Testis (tissue), 3 donors: ENCODE measurements around the gene CACNB2. TPM values are rescaled to one million over a fixed set of nuclear protein-coding genes. Genes with fewer than 3 reads are reported as not detected.

Experiments
- DNase-seq: peaks from one replicate; pipeline ENCODE4 v3.0.0-alpha.2; 2019
- H3K27ac ChIP-seq, 2 donors: fragments of 200-600 bp; sonication (generic); one replicate each; pipeline ENCODE4 v1.5.1; 2019
- H3K27me3 ChIP-seq: fragments of 200-600 bp; sonication (generic); one replicate; pipeline ENCODE4 v1.5.1; 2019
- H3K36me3 ChIP-seq: fragments of 200-600 bp; sonication (generic); one replicate; pipeline ENCODE4 v1.5.1; 2017; ENCODE audit warnings: low read depth; ENCODE audit errors: missing control alignments
- H3K4me1 ChIP-seq: fragments of 200-600 bp; sonication (generic); one replicate; pipeline ENCODE4 v1.5.1; 2019
- H3K4me3 ChIP-seq, 2 donors: fragments of 200-600 bp; sonication (generic); one replicate each; pipeline ENCODE4 v1.5.1; 2017 to 2019
- H3K9me3 ChIP-seq: fragments of 200-600 bp; sonication (generic); one replicate; pipeline ENCODE4 v1.5.1; 2017
- POLR2A ChIP-seq: fragments of 450-650 bp; IDR thresholded peaks from one replicate; pipeline ENCODE4 v1.6.1; 2017; ENCODE audit warnings: antibody characterized with exemption, mild to moderate bottlenecking, moderate library complexity
- WGBS, 2 donors: methylation state at CpG; one replicate each; pipeline ENCODE4 v1.1.5; 2018; 5-methylcytosine and 5-hydroxymethylcytosine counted together
- intact Hi-C: fragments of 100-400 bp; cut with DNase I; formaldehyde crosslinking; loops from one replicate; pipeline ENCODE4 v1.15.1; 2023; ENCODE audit warnings: low total_unique reads
- polyA plus RNA-seq: library from polyadenylated mRNA; stranded (reverse); fragments of 350-450 nt; fragmentation: Illumina TruSeq; extraction: RNeasy Lipid Tissue Mini Kit (QIAGEN cat#74804); gene quantifications from one replicate; pipeline ENCODE4 v1.2.3, GENCODE V29; 2014; ENCODE audit warnings: low read depth, low replicate concordance; ENCODE audit not compliant: insufficient read depth
- total RNA-seq, 2 donors: library from RNA; depleted of rRNA; stranded (reverse); fragments of >200 nt; gene quantifications; one replicate each; pipeline ENCODE4 v1.2.3, GENCODE V29; 2016
- TF ChIP-seq, protein P1 (sequence below), 3 experiments: fragments of 450-650 bp in 2 of 3; fragments of 200-600 bp in 1 of 3; sonication (generic) in 1 of 3; IDR thresholded peaks; one replicate each; pipeline ENCODE4 v1.5.1; 2016 to 2019; ENCODE audit warnings: antibody characterized with exemption in 3 of 3, mild to moderate bottlenecking in 2 of 3, moderate library complexity in 1 of 3

Gene CACNB2
- total and polyA plus RNA-seq, 3 donors from 2014 or later, result 1.3 to 4.8 (median 1.4) TPM

DNA sequence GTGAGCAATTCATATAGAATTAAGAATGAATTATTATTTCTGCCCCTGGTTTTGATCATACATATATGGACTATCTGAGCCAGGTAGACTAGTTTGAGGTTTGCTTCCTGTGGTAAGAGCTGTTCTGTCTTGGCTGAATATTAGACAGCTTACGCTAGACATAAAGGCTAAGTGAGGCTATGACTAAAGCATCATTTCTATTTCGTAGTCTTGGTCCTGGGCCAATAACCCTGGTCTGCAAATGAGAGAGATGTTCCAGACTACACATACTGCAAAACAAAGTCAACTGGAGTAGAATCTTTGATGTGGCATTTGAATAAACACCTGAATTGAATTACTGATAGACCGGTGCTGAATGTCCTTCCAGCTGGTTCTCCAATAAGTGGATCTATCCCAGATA, 40.8 kb upstream of the CACNB2 start:
- intact Hi-C loops, result no loop called here
- no peaks in the 10 kb centered on the region for H3K4me1 ChIP-seq
- DNase-seq, result no peak
- H3K4me3 ChIP-seq, result no peak overlapping the region
- no peaks in the 10 kb centered on the region for H3K27me3 ChIP-seq
- H3K27ac ChIP-seq, result no peak overlapping the region
- 89 to 93% methylated on average over 3 of the region's 3 CpGs for WGBS, 2 donors
- no peaks in the 10 kb centered on the region for H3K36me3 ChIP-seq
- TF ChIP-seq POLR2A, result no peak
- TF ChIP-seq, protein P1, sequence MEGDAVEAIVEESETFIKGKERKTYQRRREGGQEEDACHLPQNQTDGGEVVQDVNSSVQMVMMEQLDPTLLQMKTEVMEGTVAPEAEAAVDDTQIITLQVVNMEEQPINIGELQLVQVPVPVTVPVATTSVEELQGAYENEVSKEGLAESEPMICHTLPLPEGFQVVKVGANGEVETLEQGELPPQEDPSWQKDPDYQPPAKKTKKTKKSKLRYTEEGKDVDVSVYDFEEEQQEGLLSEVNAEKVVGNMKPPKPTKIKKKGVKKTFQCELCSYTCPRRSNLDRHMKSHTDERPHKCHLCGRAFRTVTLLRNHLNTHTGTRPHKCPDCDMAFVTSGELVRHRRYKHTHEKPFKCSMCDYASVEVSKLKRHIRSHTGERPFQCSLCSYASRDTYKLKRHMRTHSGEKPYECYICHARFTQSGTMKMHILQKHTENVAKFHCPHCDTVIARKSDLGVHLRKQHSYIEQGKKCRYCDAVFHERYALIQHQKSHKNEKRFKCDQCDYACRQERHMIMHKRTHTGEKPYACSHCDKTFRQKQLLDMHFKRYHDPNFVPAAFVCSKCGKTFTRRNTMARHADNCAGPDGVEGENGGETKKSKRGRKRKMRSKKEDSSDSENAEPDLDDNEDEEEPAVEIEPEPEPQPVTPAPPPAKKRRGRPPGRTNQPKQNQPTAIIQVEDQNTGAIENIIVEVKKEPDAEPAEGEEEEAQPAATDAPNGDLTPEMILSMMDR (IDR thresholded peaks at IDR 0.05), result no peak
- H3K9me3 ChIP-seq, result no peaks in the 10 kb centered on the region

DNA sequence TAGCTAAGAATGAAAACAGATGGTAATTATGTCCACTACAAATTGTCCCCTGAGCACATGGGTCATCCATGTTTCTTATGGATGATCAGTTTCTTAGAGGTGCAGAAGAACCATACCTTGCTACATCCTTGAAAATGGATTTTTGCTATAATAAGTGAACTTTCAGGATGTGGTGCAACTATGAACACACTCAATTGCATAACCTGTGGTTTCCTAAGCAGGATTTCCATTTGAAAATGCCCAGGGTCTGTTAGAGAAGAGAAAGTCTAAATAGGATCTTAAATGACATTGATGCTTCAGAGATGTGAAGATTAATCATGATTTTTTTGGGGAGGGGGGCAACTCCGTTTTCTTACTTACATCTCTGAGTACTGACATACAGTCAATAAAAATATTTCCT, 39.6 kb upstream of the CACNB2 start:
- TF ChIP-seq POLR2A, result no peak
- TF ChIP-seq, protein P1 (IDR thresholded peaks at IDR 0.05), result no peak
- H3K36me3 ChIP-seq, result no peaks in the 10 kb centered on the region
- no peaks in the 10 kb centered on the region for H3K9me3 ChIP-seq
- intact Hi-C loops, result no loop called here
- no peaks in the 10 kb centered on the region for H3K4me1 ChIP-seq
- no peaks in the 10 kb centered on the region for H3K27me3 ChIP-seq
- DNase-seq, result no peak
- no peak overlapping the region for H3K4me3 ChIP-seq
- 89 to 100% methylated on average over 1 of the region's 1 CpG for WGBS, 2 donors
- no peak overlapping the region for H3K27ac ChIP-seq

DNA sequence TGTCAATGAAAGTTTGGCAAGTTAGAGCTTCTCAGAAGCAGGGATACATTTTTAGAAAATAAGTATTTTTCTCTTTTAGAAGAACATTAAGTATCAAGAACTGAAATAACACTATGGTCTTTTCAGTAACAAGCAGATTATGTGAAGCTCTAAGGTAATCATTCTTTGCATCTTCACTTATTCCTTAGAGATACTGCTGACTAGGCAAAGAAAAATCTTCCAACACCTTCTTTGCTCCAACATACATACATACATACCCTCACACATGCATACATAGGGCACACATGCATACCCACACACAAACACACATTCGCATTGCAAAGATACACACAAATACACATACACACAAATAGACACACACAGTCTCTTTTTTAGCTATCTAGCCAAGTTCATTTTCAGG, 37.8 kb upstream of the CACNB2 start:
- Histone ChIP-seq H3K4me1 (no peaks in the 10 kb centered on the region), H3K27me3 (no peaks in the 10 kb centered on the region), H3K36me3 (no peaks in the 10 kb centered on the region), H3K4me3 (no peak overlapping the region), H3K9me3 (no peaks in the 10 kb centered on the region), H3K27ac (no peak overlapping the region)
- intact Hi-C loops, result no loop called here
- TF ChIP-seq, protein P1 (IDR thresholded peaks at IDR 0.05), result no peak
- TF ChIP-seq POLR2A, result no peak
- whole genome bisulfite sequencing, 2 donors, result 84 to 97% methylated on average over 1 of the region's 1 CpG
- DNase-seq, result no peak

DNA sequence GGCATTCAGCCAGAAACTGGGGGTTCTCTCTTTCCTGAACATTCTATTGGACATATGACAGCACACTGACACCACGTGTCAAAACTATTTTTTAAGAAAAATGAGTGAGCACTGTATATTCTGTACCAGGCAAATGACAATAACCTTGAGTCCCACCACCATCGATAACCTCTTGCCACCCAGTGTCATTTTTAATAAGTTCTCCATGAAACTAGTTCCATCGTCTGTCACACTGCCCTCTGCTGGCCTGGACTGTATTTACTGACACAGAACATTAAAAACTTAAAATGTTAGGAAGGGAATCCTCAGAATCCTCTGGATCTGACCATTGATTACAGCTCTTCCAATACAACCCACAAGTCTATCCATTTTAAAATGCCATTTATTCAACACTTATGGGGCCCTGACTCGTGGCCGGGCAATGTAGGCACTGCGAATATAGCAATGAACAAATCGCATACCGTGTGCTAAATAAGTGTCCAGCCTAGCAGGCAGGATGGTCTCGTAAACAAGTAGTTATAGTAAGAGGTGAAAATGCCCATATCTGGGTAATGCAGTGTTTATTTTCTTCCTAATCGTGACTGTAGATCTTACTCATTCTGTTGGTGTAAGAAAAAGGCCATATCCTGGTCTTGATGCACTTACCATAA, 35.9 kb upstream of the CACNB2 start:
- TF ChIP-seq, protein P1 (IDR thresholded peaks at IDR 0.05), result peak; percentile 47 to 70 (median 64)
- no peak for TF ChIP-seq POLR2A
- no peaks in the 10 kb centered on the region for H3K27me3 ChIP-seq
- no peaks in the 10 kb centered on the region for H3K4me1 ChIP-seq
- no peaks in the 10 kb centered on the region for H3K9me3 ChIP-seq
- no peaks in the 10 kb centered on the region for H3K36me3 ChIP-seq
- intact Hi-C loops, result no loop called here
- 49 to 60% methylated on average over 10 of the region's 10 CpGs for WGBS, 2 donors
- peak; percentile 85 for DNase-seq
- H3K27ac ChIP-seq, result no peak overlapping the region
- no peak overlapping the region for H3K4me3 ChIP-seq

DNA sequence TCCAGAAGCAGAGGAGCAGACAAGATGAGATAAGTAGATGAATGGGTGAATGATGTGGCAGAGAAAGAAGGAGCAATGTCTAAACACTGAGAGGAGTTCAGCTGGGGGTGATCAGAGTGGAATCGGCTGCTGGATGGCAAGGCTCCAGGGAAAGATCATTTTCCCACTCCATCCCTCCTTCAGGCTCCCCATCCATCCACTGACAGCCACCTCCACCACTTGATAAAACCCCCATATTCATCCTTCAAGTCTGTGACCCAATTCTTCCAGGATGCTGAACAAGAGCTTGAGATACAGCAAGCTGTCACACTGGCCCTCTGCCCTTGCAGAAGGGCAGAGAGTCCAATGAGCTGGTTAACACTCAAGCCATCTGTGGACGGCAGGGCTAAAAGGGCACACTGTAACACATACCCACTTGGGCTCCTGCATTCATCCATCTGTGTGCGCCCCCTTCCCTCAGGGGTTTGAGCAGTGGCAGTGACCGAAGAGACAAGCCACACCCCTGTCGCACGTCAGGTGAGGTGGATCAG, 30.8 kb upstream of the CACNB2 start:
- H3K4me1 ChIP-seq, result no peaks in the 10 kb centered on the region
- H3K4me3 ChIP-seq, result no peak overlapping the region
- H3K27me3 ChIP-seq, result no peaks in the 10 kb centered on the region
- no peaks in the 10 kb centered on the region for H3K9me3 ChIP-seq
- 93 to 94% methylated on average over 6 of the region's 6 CpGs for WGBS, 2 donors
- H3K27ac ChIP-seq, result no peak overlapping the region
- TF ChIP-seq POLR2A, result no peak
- TF ChIP-seq, protein P1 (IDR thresholded peaks at IDR 0.05), result no peak
- intact Hi-C loops, result no loop called here
- no peak for DNase-seq
- H3K36me3 ChIP-seq, result no peaks in the 10 kb centered on the region
